Measurements from ENCODE around the gene TMEM269.
"Not testable (repeated sequence)": the region's sequence is repeated elsewhere in the genome, so short reads cannot be mapped to it uniquely, and the experiment has no call there.

Gene TMEM269

GRCh38 chr1:42748021-42748420, 36.8 kb upstream of the TMEM269 start:
- DNase-seq (ENCODE audit: low spot score): no peak

- no peak for DNase-seq (ENCODE audit: low spot score)
These were observed 36.1 kb upstream of the TMEM269 start for GRCh38 chr1:42748461-42749410.

- no peak for DNase-seq (ENCODE audit: low spot score)
These were observed 34.8 kb upstream of the TMEM269 start for GRCh38 chr1:42750041-42750440.

GRCh38 chr1:42751511-42752070, 33.2 kb upstream of the TMEM269 start:
- not testable (repeated sequence) for DNase-seq (ENCODE audit: low spot score)

GRCh38 chr1:42752284-42752683, 32.5 kb upstream of the TMEM269 start:
- no peak for DNase-seq (ENCODE audit: low spot score)

- DNase-seq (ENCODE audit: low spot score): no peak
These were observed 31.7 kb upstream of the TMEM269 start for GRCh38 chr1:42753070-42753469.

GRCh38 chr1:42756956-42757891, 27.6 kb upstream of the TMEM269 start:
- DNase-seq (ENCODE audit: low spot score): peak; percentile 60

- no peak for DNase-seq (ENCODE audit: low spot score)
These were observed 26.9 kb upstream of the TMEM269 start for GRCh38 chr1:42757892-42758275.

GRCh38 chr1:42758641-42759040, 26.1 kb upstream of the TMEM269 start:
- no peak for DNase-seq (ENCODE audit: low spot score)

GRCh38 chr1:42759114-42759513, 25.7 kb upstream of the TMEM269 start:
- DNase-seq (ENCODE audit: low spot score): no peak

- no peak for DNase-seq (ENCODE audit: low spot score)
These were observed 23.2 kb upstream of the TMEM269 start for GRCh38 chr1:42761567-42761966.

GRCh38 chr1:42762269-42762668, 22.5 kb upstream of the TMEM269 start:
- no peak for DNase-seq (ENCODE audit: low spot score)

- DNase-seq (ENCODE audit: low spot score): no peak
These were observed 19.5 kb upstream of the TMEM269 start for GRCh38 chr1:42765269-42765668.

- peak; percentile 57 for DNase-seq (ENCODE audit: low spot score)
These were observed 18.7 kb upstream of the TMEM269 start for GRCh38 chr1:42765832-42766740.

GRCh38 chr1:42766741-42767509, 17.9 kb upstream of the TMEM269 start, which contains the start of the genes C1orf50 and P3H1:
Gene C1orf50, plus strand, starts transcription at chr1:42767249. Its CDS starts 63 bp downstream, at chr1:42767312.
Gene P3H1, minus strand, starts transcription at chr1:42767028. Its CDS starts 57 bp downstream, at chr1:42766971.
- peak; percentile 86 for DNase-seq (ENCODE audit: low spot score)

GRCh38 chr1:42767510-42768000, 17.2 kb upstream of the TMEM269 start:
- DNase-seq (ENCODE audit: low spot score): peak; percentile 42

GRCh38 chr1:42768172-42768571, 16.6 kb upstream of the TMEM269 start:
- no peak for DNase-seq (ENCODE audit: low spot score)

GRCh38 chr1:42769811-42770210, 15.0 kb upstream of the TMEM269 start:
- DNase-seq (ENCODE audit: low spot score): no peak

- no peak for DNase-seq (ENCODE audit: low spot score)
These were observed 11.4 kb upstream of the TMEM269 start for GRCh38 chr1:42773420-42773819.

GRCh38 chr1:42774928-42775526, 9.8 kb upstream of the TMEM269 start:
- no peak for DNase-seq (ENCODE audit: low spot score)

Measured in HuH-7.5 (cell line).